Nephron (organoid): Measurements from ENCODE around the gene EYA3.

Experiments
- H3K27ac Mint-ChIP-seq, 3 experiments: 2 replicates each; pipeline ENCODE4 v1.8.0; 2020; ENCODE audit warnings: mixed read lengths in 3 of 3, mild to moderate bottlenecking in 2 of 3, moderate library complexity in 1 of 3
- H3K27me3 Mint-ChIP-seq: 2 replicates; pipeline ENCODE4 v1.8.0; 2021; ENCODE audit warnings: low read depth, mild to moderate bottlenecking, moderate library complexity, mixed read lengths
- H3K36me3 Mint-ChIP-seq: 2 replicates; pipeline ENCODE4 v1.8.0; 2020; ENCODE audit warnings: low read depth, mixed read lengths
- H3K4me1 Mint-ChIP-seq: 2 replicates; pipeline ENCODE4 v1.8.0; 2020; ENCODE audit warnings: mixed read lengths
- H3K4me3 Mint-ChIP-seq, 3 experiments: 2 replicates each; pipeline ENCODE4 v1.8.0; 2020; ENCODE audit warnings: mild to moderate bottlenecking in 3 of 3, mixed read lengths in 3 of 3, moderate library complexity in 2 of 3
- H3K9me3 Mint-ChIP-seq: 2 replicates; pipeline ENCODE4 v1.8.0; 2020; ENCODE audit warnings: mixed read lengths
- CTCF ChIP-seq, 3 experiments: fragments of 200-600 bp; sonication (generic); IDR thresholded peaks; one replicate each; pipeline ENCODE4 v1.5.0; 2021; ENCODE audit warnings: antibody characterized with exemption in 3 of 3; ENCODE audit not compliant: unreplicated experiment in 3 of 3

EYA3 gene

DNA sequence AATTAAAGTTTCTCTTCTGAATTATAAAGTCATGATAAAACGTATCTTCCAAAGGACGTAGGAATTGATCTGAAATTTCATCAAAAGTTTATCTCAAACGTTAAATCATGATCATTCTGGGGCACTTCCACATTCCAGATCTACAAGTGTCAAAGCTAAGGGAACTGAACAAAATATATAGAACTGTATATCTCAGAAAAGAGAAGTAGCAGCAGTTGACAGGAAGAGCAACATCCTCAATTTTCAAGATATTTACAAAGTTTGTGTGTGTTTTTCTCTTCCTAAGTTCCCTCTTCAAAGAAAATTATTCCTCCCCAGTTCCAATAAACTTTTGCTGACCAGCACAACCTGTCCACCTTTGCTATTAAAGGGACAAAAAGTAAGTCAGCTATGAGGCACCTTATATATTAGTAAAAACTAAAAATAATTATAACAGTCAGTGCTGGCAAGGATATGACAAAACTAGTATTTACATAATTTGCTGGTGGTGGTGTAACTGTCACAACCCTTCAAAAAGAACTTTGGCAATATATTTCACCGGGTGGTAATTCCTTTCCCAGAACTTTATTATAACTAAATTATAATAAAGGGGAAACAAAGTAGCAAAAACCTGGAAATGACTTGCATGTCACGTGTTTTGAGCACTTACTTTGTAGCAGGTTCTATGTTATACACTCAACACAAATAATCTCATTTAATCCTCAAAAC, 38.5 kb upstream of the EYA3 start:
- no peak for TF ChIP-seq CTCF (IDR thresholded peaks at IDR 0.05; ENCODE audit: unreplicated experiment in 3 of 3)
- Mint-ChIP-seq H3K4me3 (no peak overlapping the region), H3K27ac (no peak overlapping the region), H3K4me1 (no peaks in the 10 kb centered on the region), H3K27me3 (peaks cover 22% of the 10 kb centered on the region), H3K9me3 (no peaks in the 10 kb centered on the region), H3K36me3 (no peaks in the 10 kb centered on the region)

DNA sequence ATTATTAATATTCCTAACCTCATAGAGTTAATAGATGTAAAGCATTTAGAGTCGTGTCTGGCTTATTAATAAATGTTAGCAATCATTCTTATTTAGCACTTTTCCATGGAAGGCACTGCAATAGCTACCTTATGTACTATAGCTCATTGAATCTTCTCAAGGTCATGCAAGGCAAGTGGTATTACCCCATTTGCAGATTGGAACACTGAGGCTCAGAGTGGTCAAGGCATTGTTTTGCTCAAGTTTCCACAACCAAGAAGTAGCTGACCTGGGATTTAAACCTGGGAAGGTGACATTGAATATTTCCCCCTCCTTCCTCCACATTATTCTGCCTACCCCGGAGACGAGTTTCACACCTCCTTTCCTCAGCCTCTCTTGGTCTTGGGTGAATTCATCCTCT, 37.8 kb upstream of the EYA3 start:
- no peaks in the 10 kb centered on the region for H3K9me3 Mint-ChIP-seq
- H3K36me3 Mint-ChIP-seq: no peaks in the 10 kb centered on the region
- TF ChIP-seq CTCF (IDR thresholded peaks at IDR 0.05; ENCODE audit: unreplicated experiment in 3 of 3): no peak
- no peak overlapping the region for H3K27ac Mint-ChIP-seq
- peaks cover 22% of the 10 kb centered on the region for H3K27me3 Mint-ChIP-seq
- no peak overlapping the region for H3K4me3 Mint-ChIP-seq
- no peaks in the 10 kb centered on the region for H3K4me1 Mint-ChIP-seq

DNA sequence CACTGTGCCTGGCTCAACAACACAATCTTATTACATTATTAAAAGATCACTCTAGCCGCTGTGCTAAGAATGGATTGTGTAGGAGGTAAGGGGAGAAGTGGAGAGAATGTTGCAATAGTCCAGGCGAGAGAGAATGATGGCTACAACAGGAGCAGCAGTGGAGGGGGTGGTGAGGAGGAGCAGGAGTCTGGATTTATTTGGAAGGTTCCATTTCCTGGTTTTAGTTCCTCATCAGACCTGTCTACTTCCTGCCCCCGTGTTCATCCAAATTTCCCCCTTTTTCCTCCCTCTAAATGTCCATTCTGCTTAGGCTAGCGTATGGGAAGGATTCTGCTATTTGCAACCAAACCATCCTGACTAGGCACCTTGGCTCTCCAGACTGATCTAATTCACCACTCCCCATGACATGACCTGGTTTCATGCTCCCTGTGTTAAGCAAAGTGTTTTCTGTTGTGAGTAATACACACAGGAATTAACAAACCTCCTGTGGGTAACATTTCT, 35.1 kb upstream of the EYA3 start:
- H3K4me3 Mint-ChIP-seq: no peak overlapping the region
- H3K4me1 Mint-ChIP-seq: no peaks in the 10 kb centered on the region
- no peak overlapping the region for H3K27ac Mint-ChIP-seq
- H3K9me3 Mint-ChIP-seq: no peaks in the 10 kb centered on the region
- TF ChIP-seq CTCF (IDR thresholded peaks at IDR 0.05; ENCODE audit: unreplicated experiment in 3 of 3): no peak
- no peaks in the 10 kb centered on the region for H3K36me3 Mint-ChIP-seq
- H3K27me3 Mint-ChIP-seq: peaks cover 23% of the 10 kb centered on the region

DNA sequence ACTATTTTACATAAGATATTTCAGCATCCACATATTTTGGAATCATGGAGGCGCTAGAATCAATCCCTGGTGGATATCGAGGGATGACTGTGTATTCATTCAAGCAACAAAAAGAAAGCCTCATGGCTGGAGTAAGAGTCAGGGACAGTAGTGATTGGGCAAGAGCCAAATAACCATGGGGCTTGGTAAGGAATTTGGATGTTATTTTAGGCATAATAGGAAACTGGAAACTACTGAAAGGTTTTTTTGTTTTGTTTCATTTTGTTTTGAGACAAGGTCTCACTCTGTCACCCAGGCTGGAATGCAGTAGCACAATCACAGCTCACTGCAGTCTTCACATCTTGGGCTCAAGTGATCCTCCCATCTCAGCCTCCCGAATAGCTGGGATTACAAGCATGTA, 33.8 kb upstream of the EYA3 start:
- H3K36me3 Mint-ChIP-seq: no peaks in the 10 kb centered on the region
- H3K27ac Mint-ChIP-seq: no peak overlapping the region
- no peak for TF ChIP-seq CTCF (IDR thresholded peaks at IDR 0.05; ENCODE audit: unreplicated experiment in 3 of 3)
- H3K27me3 Mint-ChIP-seq: peaks cover 15% of the 10 kb centered on the region
- no peak overlapping the region for H3K4me3 Mint-ChIP-seq
- no peaks in the 10 kb centered on the region for H3K9me3 Mint-ChIP-seq
- no peaks in the 10 kb centered on the region for H3K4me1 Mint-ChIP-seq

GRCh38 chr1:28119556-28119955, 31.1 kb upstream of the EYA3 start:
- H3K27ac Mint-ChIP-seq: no peak overlapping the region
- H3K9me3 Mint-ChIP-seq: no peaks in the 10 kb centered on the region
- no peak overlapping the region for H3K4me3 Mint-ChIP-seq
- H3K36me3 Mint-ChIP-seq: no peaks in the 10 kb centered on the region
- H3K4me1 Mint-ChIP-seq: no peaks in the 10 kb centered on the region
- peaks cover 11% of the 10 kb centered on the region for H3K27me3 Mint-ChIP-seq
- TF ChIP-seq CTCF (IDR thresholded peaks at IDR 0.05; ENCODE audit: unreplicated experiment in 3 of 3): no peak
